ENCODE results near the gene TSPAN13. TPM values are rescaled to one million over a fixed set of nuclear protein-coding genes. Genes with fewer than 3 reads are reported as not detected.

TSPAN13 gene
- total RNA-seq = 111 TPM

GRCh38 chr7:16753102-16753931 lies at the start of gene TSPAN13:
TSPAN13 (plus strand) TSS chr7:16753755; CDS start chr7:16753968, 213 bp downstream.

GRCh38 chr7:16804674-16805439 lies 51.3 kb downstream of the TSPAN13 start, which contains the start of gene AGR2:
AGR2 (minus strand) TSS chr7:16804999; CDS start chr7:16801796, 3,203 bp downstream.

Other genes with a start within 250 kb of the TSPAN13 start
- gene LRRC72, start 226.9 kb upstream of the TSPAN13 start, total RNA-seq = not detected
- 65.5 TPM for gene ANKMY2, start 108.0 kb upstream of the TSPAN13 start, total RNA-seq
- gene BZW2, start 107.6 kb upstream of the TSPAN13 start, total RNA-seq = 57.7 TPM
- 0.46 TPM for gene AGR2, start 51.2 kb downstream of the TSPAN13 start, total RNA-seq
- not detected for gene AGR3, start 128.2 kb downstream of the TSPAN13 start, total RNA-seq